ENCODE measurements around the gene KRTAP9-4.

- TF ChIP-seq CTCF (IDR thresholded peaks at IDR 0.05) (no peak), POLR2A (IDR thresholded peaks at IDR 0.05) (no peak), POLR2AphosphoS5 (IDR thresholded peaks at IDR 0.05; ENCODE audit: insufficient read depth in 1 of 2, low read depth in 1 of 2) (no peak)
Observed at GRCh38 chr17:41212524-41213169, 36.8 kb upstream of the KRTAP9-4 start.
